K562 (cell line): ENCODE results near the gene SPHK2. TPM values are rescaled to one million over a fixed set of nuclear protein-coding genes. Genes with fewer than 3 reads are reported as not detected.

ENCODE experiments used
- ATAC-seq: fragments of 200-7000 bp; cut with Tn5 transposase; 3 replicates; pipeline ENCODE4 v1.9.1; 2020; ENCODE audit warnings: moderate library complexity
- BruUV-seq: library from RNA; stranded (reverse); fragments of 400-500 nt; replicated peaks from 2 replicates; lab custom pipeline; 2021; lab: Mats Ljungman, UMichigan
- CTCF ChIA-PET: fragments of 300-600 bp; formaldehyde crosslinking; extraction: SDS; loops from one replicate; lab custom pipeline; 2021; ENCODE audit warnings: low intra/inter-chr PET ratio; lab: Yijun Ruan, JAX
- POLR2A ChIA-PET: fragments of 300-600, 350-650 bp; sonication (Branson Sonifier 250); formaldehyde crosslinking; extraction: SDS; loops from one replicate; lab custom pipeline; 2021; ENCODE audit warnings: antibody characterized with exemption, inconsistent platforms; lab: Yijun Ruan, JAX
- DNase-seq, 4 experiments: peaks; one replicate each; pipeline versions ENCODE4 v3.0.0 to v3.0.0-alpha.2; 2011 to 2018; ENCODE audit warnings: low spot score in 3 of 4, mixed read lengths in 3 of 4; ENCODE audit errors: extremely low read depth in 1 of 4
- FAIRE-seq: peaks from 2 replicates; lab custom pipeline; 2011; peaks lifted over from hg19 to GRCh38; lab: Jason Lieb, UNC
- H2AFZ ChIP-seq: 2 replicates; pipeline ENCODE4 v1.6.0; 2011; ENCODE audit warnings: low read depth, low read length, control low read depth, inconsistent platforms
- H3K27ac ChIP-seq: fragments of 200-600 bp; 3 replicates; pipeline ENCODE4 v1.8.0; 2011; ENCODE audit warnings: low read depth, mild to moderate bottlenecking, control low read depth, inconsistent platforms, low read length, moderate library complexity, mixed read lengths; ENCODE audit errors: extremely low read depth
- H3K27me3 ChIP-seq, 2 experiments: fragments of 300-600 bp in 1 of 2; 2 replicates in 1 of 2; 3 replicates in 1 of 2; pipeline versions ENCODE4 v1.6.0 to v1.8.0; 2011; ENCODE audit warnings: inconsistent platforms in 2 of 2, low read length in 2 of 2, mild to moderate bottlenecking in 1 of 2, mixed read lengths in 1 of 2, moderate library complexity in 1 of 2; ENCODE audit not compliant: control insufficient read depth in 2 of 2, insufficient read depth in 2 of 2
- H3K36me3 ChIP-seq: fragments of 300-600 bp; 3 replicates; pipeline ENCODE4 v1.8.0; 2011; ENCODE audit warnings: mild to moderate bottlenecking, low read length, inconsistent platforms; ENCODE audit not compliant: control insufficient read depth, insufficient read depth
- H3K4me1 ChIP-seq, 2 experiments: fragments of 200-600 bp in 1 of 2; replicated peaks in 1 of 2; 2 replicates in 1 of 2; 3 replicates in 1 of 2; pipeline versions ENCODE4 v1.5.1 to v1.8.0; 2011; ENCODE audit warnings: inconsistent platforms in 2 of 2, low read length in 2 of 2, mild to moderate bottlenecking in 1 of 2, mixed read lengths in 1 of 2, moderate library complexity in 1 of 2; ENCODE audit not compliant: control insufficient read depth in 2 of 2, insufficient read depth in 2 of 2
- H3K4me2 ChIP-seq: 2 replicates; pipeline ENCODE4 v1.6.1; 2011; ENCODE audit warnings: low read length, control low read depth, inconsistent platforms, mixed read lengths; ENCODE audit not compliant: insufficient read depth
- H3K4me3 ChIP-seq: fragments of 200-600 bp; sonication (generic), shearing (Covaris generic); 2 replicates; pipeline ENCODE4 v1.5.1; 2016; ENCODE audit warnings: control low read depth, inconsistent platforms
- H3K79me2 ChIP-seq: fragments of 200-600 bp; 3 replicates; pipeline ENCODE4 v1.8.0; 2011; ENCODE audit warnings: low read length, inconsistent platforms; ENCODE audit not compliant: control insufficient read depth, insufficient read depth
- H3K9ac ChIP-seq, 2 experiments: 2 replicates each; pipeline versions ENCODE4 v1.6.0 to v1.6.1; 2011; ENCODE audit warnings: low read depth in 2 of 2, low read length in 2 of 2, control low read depth in 1 of 2, inconsistent platforms in 1 of 2, mild to moderate bottlenecking in 1 of 2, mixed read lengths in 1 of 2; ENCODE audit not compliant: insufficient read depth in 1 of 2
- H3K9me1 ChIP-seq: one replicate; pipeline ENCODE4 v1.6.0; 2011; ENCODE audit warnings: inconsistent platforms, mild to moderate bottlenecking, low read length, moderate library complexity; ENCODE audit not compliant: control insufficient read depth, insufficient read depth
- H3K9me3 ChIP-seq: replicated peaks from 2 replicates; pipeline ENCODE4 v1.5.1; 2011; ENCODE audit warnings: low read depth, low read length, inconsistent platforms; ENCODE audit not compliant: control insufficient read depth, insufficient read depth
- H4K20me1 ChIP-seq: replicated peaks from 2 replicates; pipeline ENCODE4 v1.6.1; 2011; ENCODE audit warnings: low read length, inconsistent platforms, mixed read lengths; ENCODE audit not compliant: control insufficient read depth, insufficient read depth
- ARNT ChIP-seq, 2 experiments: fragments of 450-650 bp; IDR thresholded peaks; 2 replicates each; pipeline ENCODE4 v1.6.1; 2016; ENCODE audit warnings: mild to moderate bottlenecking in 1 of 2
- C11orf30 ChIP-seq: fragments of 450-650 bp; IDR thresholded peaks from 2 replicates; pipeline ENCODE4 v1.6.1; 2016; ENCODE audit warnings: low read depth, mild to moderate bottlenecking
- CC2D1A ChIP-seq: fragments of 450-650 bp; IDR thresholded peaks from 2 replicates; pipeline ENCODE4 v1.6.1; 2017; ENCODE audit warnings: mild to moderate bottlenecking
- CSDE1 ChIP-seq, 2 experiments: fragments of 450-650 bp; IDR thresholded peaks; 2 replicates each; pipeline ENCODE4 v1.6.1; 2016; ENCODE audit warnings: mild to moderate bottlenecking in 1 of 2
- EP400 ChIP-seq: fragments of 450-650 bp; IDR thresholded peaks from 2 replicates; pipeline ENCODE4 v1.6.1; 2017; ENCODE audit warnings: antibody characterized with exemption, mild to moderate bottlenecking, moderate library complexity
- MAFF ChIP-seq: IDR thresholded peaks from 2 replicates; pipeline ENCODE4 v1.6.1; 2012; ENCODE audit warnings: low read length, improper control_type of control experiment
- MAFG ChIP-seq: fragments of 450-650 bp; conservative IDR thresholded peaks from 2 replicates; pipeline ENCODE4 v1.6.1; 2016; ENCODE audit warnings: missing genetic modification characterization, missing compliant biosample characterization
- MAFK ChIP-seq: IDR thresholded peaks from 2 replicates; pipeline ENCODE4 v1.6.1; 2011; ENCODE audit warnings: low read length, improper control_type of control experiment
- NFE2 ChIP-seq: IDR thresholded peaks from 2 replicates; pipeline ENCODE4 v1.6.1; 2014; ENCODE audit warnings: antibody characterized with exemption, low read depth
- POLR2AphosphoS5 ChIP-seq: IDR thresholded peaks from 2 replicates; pipeline ENCODE4 v1.6.1; 2011; ENCODE audit warnings: mild to moderate bottlenecking, low read depth, low read length, moderate library complexity; ENCODE audit not compliant: control insufficient read depth, insufficient read depth
- SIN3B ChIP-seq: fragments of 450-650 bp; IDR thresholded peaks from 2 replicates; pipeline ENCODE4 v1.6.1; 2017; ENCODE audit warnings: low read depth, mild to moderate bottlenecking, moderate library complexity
- SUPT5H ChIP-seq: fragments of 450-650 bp; IDR thresholded peaks from 2 replicates; pipeline ENCODE4 v1.6.1; 2016
- TBP ChIP-seq: optimal IDR thresholded peaks from 2 replicates; pipeline ENCODE3; 2011; ENCODE audit warnings: low read depth, low read length, improper control_type of control experiment
- TCFL5 ChIP-seq: fragments of 250-450 bp; sonication (Bioruptor Pico); conservative IDR thresholded peaks from 2 replicates; pipeline ENCODE4 v1.6.1; 2021; ENCODE audit warnings: mild to moderate bottlenecking, moderate library complexity, matching md5 sums
- XRCC5 ChIP-seq: fragments of 200-400 bp; formaldehyde crosslinking; IDR thresholded peaks from 2 replicates; pipeline ENCODE4 v1.6.1; 2017; ENCODE audit warnings: low read depth, mild to moderate bottlenecking, low read length
- ZFX ChIP-seq: sonication (generic); formaldehyde crosslinking; IDR thresholded peaks from 2 replicates; pipeline ENCODE4 v1.8.0; 2022; ENCODE audit warnings: mild to moderate bottlenecking, missing genetic modification reagents, moderate library complexity
- ZNF134 ChIP-seq: fragments of 250-450 bp; sonication (Bioruptor Pico); conservative IDR thresholded peaks from 2 replicates; pipeline ENCODE4 v1.4.0; 2020
- ZNF584 ChIP-seq: fragments of 200-800 bp; sonication (Bioruptor generic); IDR thresholded peaks from 2 replicates; pipeline ENCODE4 v1.6.1; 2016; ENCODE audit warnings: low read depth, mild to moderate bottlenecking, missing genetic modification characterization, missing compliant biosample characterization
- ZNF764 ChIP-seq: fragments of 250-450 bp; sonication (Bioruptor Pico); IDR thresholded peaks from 2 replicates; pipeline ENCODE4 v1.4.0; 2020; ENCODE audit warnings: low read depth, mild to moderate bottlenecking, moderate library complexity
- WGBS: fragments of 100-300 bp; shearing (Covaris generic); methylation state at CpG from one replicate; pipeline ENCODE4 v1.1.6; 2016; ENCODE audit warnings: low coverage, mixed read lengths; ENCODE audit not compliant: insufficient coverage; ENCODE audit errors: missing lambda C conversion rate; 5-methylcytosine and 5-hydroxymethylcytosine counted together
- in situ Hi-C: fragments of 300-500 bp; cut with MboI; formaldehyde crosslinking; loops from 4 replicates; pipeline ENCODE4 v1.15.0; 2018; ENCODE audit warnings: inconsistent platforms, mixed read lengths
- intact Hi-C: fragments of 100-400 bp; cut with micrococcal nuclease; formaldehyde crosslinking; loops from 2 replicates; pipeline ENCODE4 v1.14.2; 2022
- polyA plus RNA-seq, 8 experiments: library from polyadenylated mRNA; depleted of rRNA in 4 of 8; stranded (reverse) in 5 of 8; unstranded in 3 of 8; fragments of >200 nt; fragmentation: Nextera tagmentation in 2 of 8; fragmentation: Illumina TruSeq in 1 of 8; extraction: Ambion mirVana in 2 of 8; extraction: Trizol in 1 of 8; gene quantifications; 2 replicates each; pipeline versions ENCODE4 v1.2.1 to v1.2.3, GENCODE V29; 2011 to 2014; ENCODE audit warnings: inconsistent platforms in 1 of 8, missing spikeins in 1 of 8
- total RNA-seq, 7 experiments: library from RNA; depleted of rRNA in 6 of 7; stranded (reverse); fragments of >200 nt in 6 of 7; fragmentation: Illumina TruSeq in 2 of 7; extraction: Trizol in 2 of 7; gene quantifications; 2 replicates each; pipeline versions ENCODE4 v1.2.1 to v1.2.3, GENCODE V29; 2011 to 2021; ENCODE audit warnings: low replicate concordance in 1 of 7
- TF ChIP-seq, protein P1 (sequence below): fragments of 150-350 bp; conservative IDR thresholded peaks from 2 replicates; pipeline ENCODE4 v1.6.1; 2014; ENCODE audit warnings: low read length

The SPHK2 gene
- total and polyA plus RNA-seq, 9 of the 15 experiments (the other 6 are each of a cell fraction or from before 2014, with no cell fraction given) = 0.10 to 15.2 (median 2.9) TPM

DNA sequence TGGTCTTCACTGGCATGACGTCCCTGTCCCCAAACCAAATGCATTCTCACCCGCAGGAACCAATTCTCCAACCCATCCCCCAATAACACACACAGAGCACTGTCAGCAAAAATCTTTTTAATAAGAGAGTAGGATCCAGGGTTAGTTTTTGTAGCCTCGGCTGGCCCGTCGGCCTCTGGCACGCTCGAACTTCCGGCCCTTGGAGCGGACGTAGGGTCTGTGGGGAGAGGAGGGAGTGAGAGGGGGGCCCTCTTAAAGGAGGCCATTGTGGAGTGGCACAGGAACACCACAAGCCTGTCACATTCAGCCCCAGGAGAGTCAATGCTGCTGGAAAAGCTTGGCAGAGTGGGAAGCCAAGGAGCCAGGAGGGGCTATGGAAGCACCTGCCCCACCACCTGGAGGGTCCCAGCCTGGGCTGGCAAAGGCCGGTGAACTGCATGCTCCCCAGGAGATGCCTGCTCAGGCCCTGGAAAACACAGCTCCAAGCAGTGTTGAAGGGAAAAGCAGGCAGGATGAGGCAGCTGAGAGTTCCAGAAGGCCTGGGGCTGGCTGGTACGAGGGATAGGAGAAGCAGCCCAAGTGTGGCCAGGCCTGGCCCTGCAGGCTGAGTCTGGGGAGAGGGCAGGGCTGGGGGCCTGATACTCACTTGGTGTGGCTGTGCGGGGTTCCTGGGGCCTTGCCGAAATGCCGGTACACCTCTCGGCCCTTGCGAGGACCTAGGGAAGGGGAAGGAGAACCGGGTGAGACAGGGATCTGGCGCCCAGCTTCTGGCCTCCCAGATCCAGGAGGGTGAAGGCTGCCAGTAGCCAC lies 3.9 kb upstream of the SPHK2 start:
- H3K9ac ChIP-seq = peak overlapping the region in 1 of 2 experiments; percentile 94; a peak in 2 of 4 replicates
- ATAC-seq = no peak
- H3K4me2 ChIP-seq = peak overlapping the region; percentile 91; the same call in 1 of the 2 replicates
- no peaks in the 10 kb centered on the region for H3K9me3 ChIP-seq
- peaks cover 44% of the 10 kb centered on the region for H3K79me2 ChIP-seq
- no peak for FAIRE-seq
- ChIA-PET POLR2A (interaction anchor here (0.8 to 4.7 kb wide), 14 partner anchors 8 to 169 kb away, joined by 3 to 85 read pairs (median 3); partner anchors contain the start of gene SPACA4), CTCF (no interaction called here)
- intact Hi-C loops (no loop called here), in situ Hi-C loops (no loop called here)
- H3K4me3 ChIP-seq = no peak overlapping the region; the same call in 1 of the 2 replicates
- H3K27me3 ChIP-seq = no peaks in the 10 kb centered on the region
- H3K27ac ChIP-seq = no peak overlapping the region; the same call in 2 of the 3 replicates
- peak in 1 of 4 experiments; percentile 7 for DNase-seq
- H2AFZ ChIP-seq = no peak overlapping the region
- H3K9me1 ChIP-seq = peaks cover 11% of the 10 kb centered on the region
- H3K36me3 ChIP-seq = peaks cover 38% of the 10 kb centered on the region; the same call in 2 of the 3 replicates
- peaks cover 37% of the 10 kb centered on the region for H4K20me1 ChIP-seq
- BruUV-seq = no TSS peak
- 68% methylated on average over 16 of the region's 19 CpGs for WGBS
- H3K4me1 ChIP-seq = peaks cover 30 to 63% of the 10 kb centered on the region in 2 experiments; a peak in 4 of 5 replicates
- no peak for TF ChIP-seq ZNF584 (CRISPR knock-in tag)
- TF ChIP-seq TBP = no peak
- TF ChIP-seq CC2D1A = no peak
- no peak for TF ChIP-seq XRCC5
- no peak for TF ChIP-seq ZFX (CRISPR knock-in tag)
- TF ChIP-seq C11orf30 = peak; percentile 84
- peak; percentile 58; the same call in 1 of the 2 replicates for TF ChIP-seq MAFK
- TF ChIP-seq MAFG (tag) = peak; percentile 65
- TF ChIP-seq SUPT5H = peak; percentile 5; the same call in 1 of the 2 replicates
- no peak for TF ChIP-seq TCFL5
- no peak for TF ChIP-seq ZNF764
- TF ChIP-seq SIN3B = no peak
- TF ChIP-seq MAFF = peak; percentile 38; the same call in 1 of the 2 replicates
- no peak for TF ChIP-seq ZNF134 (CRISPR knock-in tag)
- no peak for TF ChIP-seq ARNT (IDR thresholded peaks at IDR 0.05)
- TF ChIP-seq POLR2AphosphoS5 = 0 out of 2 replicates have a peak, but pooled peaks have one; percentile 8
- TF ChIP-seq NFE2 = 0 out of 2 replicates have a peak, but pooled peaks have one; percentile 9
- no peak for TF ChIP-seq CSDE1 (IDR thresholded peaks at IDR 0.05)
- TF ChIP-seq, protein P1, sequence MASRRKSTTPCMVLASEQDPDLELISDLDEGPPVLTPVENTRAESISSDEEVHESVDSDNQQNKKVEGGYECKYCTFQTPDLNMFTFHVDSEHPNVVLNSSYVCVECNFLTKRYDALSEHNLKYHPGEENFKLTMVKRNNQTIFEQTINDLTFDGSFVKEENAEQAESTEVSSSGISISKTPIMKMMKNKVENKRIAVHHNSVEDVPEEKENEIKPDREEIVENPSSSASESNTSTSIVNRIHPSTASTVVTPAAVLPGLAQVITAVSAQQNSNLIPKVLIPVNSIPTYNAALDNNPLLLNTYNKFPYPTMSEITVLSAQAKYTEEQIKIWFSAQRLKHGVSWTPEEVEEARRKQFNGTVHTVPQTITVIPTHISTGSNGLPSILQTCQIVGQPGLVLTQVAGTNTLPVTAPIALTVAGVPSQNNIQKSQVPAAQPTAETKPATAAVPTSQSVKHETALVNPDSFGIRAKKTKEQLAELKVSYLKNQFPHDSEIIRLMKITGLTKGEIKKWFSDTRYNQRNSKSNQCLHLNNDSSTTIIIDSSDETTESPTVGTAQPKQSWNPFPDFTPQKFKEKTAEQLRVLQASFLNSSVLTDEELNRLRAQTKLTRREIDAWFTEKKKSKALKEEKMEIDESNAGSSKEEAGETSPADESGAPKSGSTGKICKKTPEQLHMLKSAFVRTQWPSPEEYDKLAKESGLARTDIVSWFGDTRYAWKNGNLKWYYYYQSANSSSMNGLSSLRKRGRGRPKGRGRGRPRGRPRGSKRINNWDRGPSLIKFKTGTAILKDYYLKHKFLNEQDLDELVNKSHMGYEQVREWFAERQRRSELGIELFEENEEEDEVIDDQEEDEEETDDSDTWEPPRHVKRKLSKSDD = no peak
- TF ChIP-seq EP400 = no peak
